Activated B cell treated with CpG ODN at 0.5 μM for 24 hours (primary cell): ENCODE measurements around the gene FOXJ3. TPM values are rescaled to one million over a fixed set of nuclear protein-coding genes. Genes with fewer than 3 reads are reported as not detected.

Experiments
- ATAC-seq: fragments of 200-7000 bp; cut with Tn5 transposase; one replicate; pipeline ENCODE4 v1.10.0; 2021; ENCODE audit warnings: low read depth, mild to moderate bottlenecking, moderate library complexity
- CTCF ChIA-PET: fragments of 350-600 bp; sonication (Branson Sonifier 250); formaldehyde crosslinking; loops from one replicate; lab custom pipeline; 2021; ENCODE audit warnings: antibody characterized with exemption; lab: Charles Lee
- POLR2A ChIA-PET: fragments of 350-600 bp; sonication (Branson Sonifier 250); formaldehyde crosslinking; loops from one replicate; lab custom pipeline; 2021; ENCODE audit warnings: antibody characterized with exemption; lab: Charles Lee
- DNase-seq: peaks from one replicate; pipeline ENCODE4 v3.0.0; 2022
- H3K27ac Mint-ChIP-seq: one replicate; pipeline ENCODE4 v1.8.0; 2020; ENCODE audit warnings: mixed read lengths
- H3K27me3 Mint-ChIP-seq: one replicate; pipeline ENCODE4 v1.8.0; 2021; ENCODE audit warnings: mixed read lengths
- H3K36me3 Mint-ChIP-seq: one replicate; pipeline ENCODE4 v1.8.0; 2021; ENCODE audit warnings: low read depth, mixed read lengths
- H3K4me1 Mint-ChIP-seq: one replicate; pipeline ENCODE4 v1.8.0; 2021; ENCODE audit warnings: mixed read lengths
- H3K4me3 Mint-ChIP-seq: one replicate; pipeline ENCODE4 v1.8.0; 2020; ENCODE audit warnings: mild to moderate bottlenecking, mixed read lengths
- H3K9me3 Mint-ChIP-seq: one replicate; pipeline ENCODE4 v1.8.0; 2020; ENCODE audit warnings: mixed read lengths
- intact Hi-C: fragments of 100-400 bp; cut with micrococcal nuclease; formaldehyde crosslinking; loops from one replicate; pipeline ENCODE4 v1.15.1; 2024
- total RNA-seq: library from RNA; stranded (reverse); gene quantifications from 2 replicates; pipeline ENCODE4 v1.2.3, GENCODE V29; 2022
- TF ChIP-seq, protein P1 (sequence below): fragments of 200-600 bp; IDR thresholded peaks from one replicate; pipeline ENCODE4 v1.8.0; 2022; ENCODE audit warnings: antibody characterized with exemption, mild to moderate bottlenecking

FOXJ3 gene
- total RNA-seq, 1 donor from 2014 or later: 63.9 TPM

- POLR2A ChIA-PET: no interaction called here
- ATAC-seq (no peak), DNase-seq (no peak)
- Mint-ChIP-seq H3K36me3 (no peaks in the 10 kb centered on the region), H3K4me1 (no peaks in the 10 kb centered on the region), H3K9me3 (no peaks in the 10 kb centered on the region), H3K27me3 (peaks cover 16% of the 10 kb centered on the region), H3K27ac (no peak overlapping the region), H3K4me3 (no peak overlapping the region)
- CTCF ChIA-PET: interaction anchor here (2.1 kb wide), 1 partner anchor 23 kb away, joined by 5 read pairs; no protein-coding TSS in a partner anchor
- TF ChIP-seq, protein P1, sequence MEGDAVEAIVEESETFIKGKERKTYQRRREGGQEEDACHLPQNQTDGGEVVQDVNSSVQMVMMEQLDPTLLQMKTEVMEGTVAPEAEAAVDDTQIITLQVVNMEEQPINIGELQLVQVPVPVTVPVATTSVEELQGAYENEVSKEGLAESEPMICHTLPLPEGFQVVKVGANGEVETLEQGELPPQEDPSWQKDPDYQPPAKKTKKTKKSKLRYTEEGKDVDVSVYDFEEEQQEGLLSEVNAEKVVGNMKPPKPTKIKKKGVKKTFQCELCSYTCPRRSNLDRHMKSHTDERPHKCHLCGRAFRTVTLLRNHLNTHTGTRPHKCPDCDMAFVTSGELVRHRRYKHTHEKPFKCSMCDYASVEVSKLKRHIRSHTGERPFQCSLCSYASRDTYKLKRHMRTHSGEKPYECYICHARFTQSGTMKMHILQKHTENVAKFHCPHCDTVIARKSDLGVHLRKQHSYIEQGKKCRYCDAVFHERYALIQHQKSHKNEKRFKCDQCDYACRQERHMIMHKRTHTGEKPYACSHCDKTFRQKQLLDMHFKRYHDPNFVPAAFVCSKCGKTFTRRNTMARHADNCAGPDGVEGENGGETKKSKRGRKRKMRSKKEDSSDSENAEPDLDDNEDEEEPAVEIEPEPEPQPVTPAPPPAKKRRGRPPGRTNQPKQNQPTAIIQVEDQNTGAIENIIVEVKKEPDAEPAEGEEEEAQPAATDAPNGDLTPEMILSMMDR: no peak
- intact Hi-C loops: no loop called here
Observed at GRCh38 chr1:42150651-42151050, 184.4 kb downstream of the FOXJ3 start.

DNA sequence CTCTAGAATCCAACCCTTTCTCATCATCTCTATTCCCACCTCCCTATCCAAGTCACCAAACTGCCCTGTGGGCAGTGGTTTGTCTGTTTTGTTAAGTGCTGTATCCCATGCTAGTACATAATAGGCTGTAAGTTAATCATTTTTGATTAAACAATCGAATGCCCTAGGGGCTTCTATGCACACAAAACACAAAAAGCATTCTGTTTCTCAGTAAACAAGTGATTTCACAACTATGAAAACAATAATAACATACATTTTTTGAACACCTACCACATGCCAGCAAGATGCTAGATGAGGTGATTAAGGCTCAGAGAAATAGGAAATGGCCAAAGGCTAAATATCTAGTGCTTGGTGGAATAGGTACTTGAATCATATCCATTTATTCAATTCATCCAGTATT lies 186.9 kb downstream of the FOXJ3 start:
- TF ChIP-seq, protein P1: no peak

DNA sequence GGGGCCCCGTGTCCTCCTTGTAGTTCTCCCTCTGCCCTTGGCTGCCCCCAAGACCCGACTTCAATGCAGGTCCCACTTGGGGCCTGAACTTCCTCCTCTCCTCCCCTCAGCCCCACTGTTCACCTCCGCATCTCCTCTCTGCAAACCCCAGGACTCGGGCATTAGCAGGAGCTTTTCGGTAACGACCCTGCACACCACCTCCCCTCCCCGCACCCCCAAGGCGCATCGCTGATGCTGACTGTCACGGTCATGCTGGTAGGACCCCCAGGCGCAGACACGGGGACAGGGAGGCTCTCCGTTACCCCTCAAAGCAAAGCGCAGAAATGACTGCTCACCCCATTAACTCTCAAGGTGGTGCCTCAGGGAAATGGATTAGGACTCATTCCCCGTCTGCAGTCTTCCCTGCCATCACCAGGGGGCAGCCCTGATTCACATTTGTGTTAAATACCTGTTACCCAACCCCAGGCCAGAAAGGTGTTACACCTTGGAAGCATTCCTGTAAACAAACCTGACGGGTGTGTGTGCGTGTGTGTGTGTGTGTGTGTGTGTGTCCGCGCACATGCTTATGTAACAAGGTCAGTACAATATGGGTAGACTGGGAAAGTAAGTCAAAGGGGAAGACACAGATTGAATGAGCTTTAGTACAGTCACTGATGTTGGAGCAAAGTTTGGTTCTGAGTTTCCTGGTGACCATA lies 188.3 kb downstream of the FOXJ3 start:
- no peaks in the 10 kb centered on the region for H3K9me3 Mint-ChIP-seq
- intact Hi-C loops: loop anchor here (1.0 kb wide), 2 partner anchors 27 to 572 kb away; no protein-coding TSS in a partner anchor
- DNase-seq (peak; percentile 39), ATAC-seq (peak; percentile 56)
- no peaks in the 10 kb centered on the region for H3K36me3 Mint-ChIP-seq
- no peak overlapping the region for H3K27ac Mint-ChIP-seq
- H3K4me1 Mint-ChIP-seq: no peaks in the 10 kb centered on the region
- TF ChIP-seq, protein P1: no peak
- POLR2A ChIA-PET: no interaction called here
- CTCF ChIA-PET: interaction anchor here (0.9 kb wide), 1 partner anchor 27 kb away, joined by 3 read pairs; no protein-coding TSS in a partner anchor
- H3K4me3 Mint-ChIP-seq: no peak overlapping the region
- peaks cover 27% of the 10 kb centered on the region for H3K27me3 Mint-ChIP-seq

More for the DNA sequence above, 186.9 kb downstream of the FOXJ3 start:
- H3K27me3 Mint-ChIP-seq: peaks cover 26% of the 10 kb centered on the region
- no peak overlapping the region for H3K27ac Mint-ChIP-seq
- no peak overlapping the region for H3K4me3 Mint-ChIP-seq
- ChIA-PET POLR2A (no interaction called here), CTCF (no interaction called here)
- DNase-seq (no peak), ATAC-seq (no peak)
- no peaks in the 10 kb centered on the region for H3K36me3 Mint-ChIP-seq
- H3K4me1 Mint-ChIP-seq: no peaks in the 10 kb centered on the region
- intact Hi-C loops: no loop called here
- no peaks in the 10 kb centered on the region for H3K9me3 Mint-ChIP-seq

- ATAC-seq (no peak), DNase-seq (no peak)
- H3K27ac Mint-ChIP-seq: no peak overlapping the region
- no peaks in the 10 kb centered on the region for H3K36me3 Mint-ChIP-seq
- no peak overlapping the region for H3K4me3 Mint-ChIP-seq
- H3K9me3 Mint-ChIP-seq: no peaks in the 10 kb centered on the region
- intact Hi-C loops: no loop called here
- TF ChIP-seq, protein P1: no peak
- ChIA-PET POLR2A (no interaction called here), CTCF (no interaction called here)
- peaks cover 24% of the 10 kb centered on the region for H3K27me3 Mint-ChIP-seq
- H3K4me1 Mint-ChIP-seq: no peaks in the 10 kb centered on the region
Observed at GRCh38 chr1:42145764-42146625, 189.0 kb downstream of the FOXJ3 start.

GRCh38 chr1:42145389-42145716 lies 189.7 kb downstream of the FOXJ3 start:
- POLR2A ChIA-PET: no interaction called here
- Mint-ChIP-seq H3K36me3 (no peaks in the 10 kb centered on the region), H3K4me3 (no peak overlapping the region), H3K9me3 (no peaks in the 10 kb centered on the region), H3K27me3 (peaks cover 20% of the 10 kb centered on the region), H3K4me1 (no peaks in the 10 kb centered on the region), H3K27ac (no peak overlapping the region)
- CTCF ChIA-PET: no interaction called here
- intact Hi-C loops: no loop called here
- TF ChIP-seq, protein P1: no peak
- DNase-seq (no peak), ATAC-seq (no peak)
